Keratinocyte (primary cell): Measurements from ENCODE around the gene HAPLN1. TPM values are rescaled to one million over a fixed set of nuclear protein-coding genes. Genes with fewer than 3 reads are reported as not detected.

Experiments used
- DNase-seq: peaks from one replicate; pipeline ENCODE4 v3.0.0-alpha.2; 2011; ENCODE audit warnings: low read depth, missing footprints, low spot score
- FAIRE-seq: peaks from 2 replicates; lab custom pipeline; 2011; peaks lifted over from hg19 to GRCh38; lab: Jason Lieb, UNC
- H2AFZ ChIP-seq: 2 replicates; pipeline ENCODE4 v1.6.0; 2012; ENCODE audit warnings: low read length, control low read depth, inconsistent platforms; ENCODE audit not compliant: control insufficient read depth
- H3K27ac ChIP-seq: 2 replicates; pipeline ENCODE4 v1.5.1; 2011; ENCODE audit warnings: low read length; ENCODE audit not compliant: control insufficient read depth, insufficient read depth
- H3K27me3 ChIP-seq: 3 replicates; pipeline ENCODE4 v1.6.0; 2011; ENCODE audit warnings: low read length; ENCODE audit not compliant: control insufficient read depth, insufficient read depth; ENCODE audit errors: extremely low read depth
- H3K36me3 ChIP-seq, 2 experiments: 2 replicates in 1 of 2; 3 replicates in 1 of 2; pipeline ENCODE4 v1.5.1; 2011; ENCODE audit warnings: low read length in 2 of 2, mild to moderate bottlenecking in 1 of 2; ENCODE audit not compliant: control insufficient read depth in 2 of 2, insufficient read depth in 2 of 2; ENCODE audit errors: extremely low read depth in 1 of 2
- H3K4me1 ChIP-seq: 3 replicates; pipeline ENCODE4 v1.5.1; 2011; ENCODE audit warnings: low read length; ENCODE audit not compliant: control insufficient read depth, insufficient read depth; ENCODE audit errors: extremely low read depth
- H3K4me2 ChIP-seq: 3 replicates; pipeline ENCODE4 v1.6.0; 2011; ENCODE audit warnings: low read depth, low read length; ENCODE audit not compliant: control insufficient read depth, insufficient read depth; ENCODE audit errors: extremely low read depth
- H3K4me3 ChIP-seq, 3 experiments: fragments of 200-600 bp in 1 of 3; sonication (generic) in 1 of 3; 2 replicates in 2 of 3; 3 replicates in 1 of 3; pipeline ENCODE4 v1.5.1; 2011 to 2016; ENCODE audit warnings: low read length in 3 of 3, mild to moderate bottlenecking in 3 of 3, control low read depth in 2 of 3, inconsistent platforms in 1 of 3, low read depth in 1 of 3, mixed read lengths in 1 of 3, mixed run types in 1 of 3, moderate library complexity in 1 of 3; ENCODE audit not compliant: control insufficient read depth in 2 of 3, insufficient read depth in 2 of 3; ENCODE audit errors: extremely low read depth in 1 of 3
- H3K79me2 ChIP-seq: 2 replicates; pipeline ENCODE4 v1.6.0; 2012; ENCODE audit warnings: low read length; ENCODE audit not compliant: control insufficient read depth, insufficient read depth
- H3K9ac ChIP-seq: 3 replicates; pipeline ENCODE4 v1.6.0; 2011; ENCODE audit warnings: low read length; ENCODE audit not compliant: control insufficient read depth, insufficient read depth; ENCODE audit errors: extremely low read depth
- H3K9me1 ChIP-seq: 3 replicates; pipeline ENCODE4 v1.6.0; 2011; ENCODE audit warnings: low read length; ENCODE audit not compliant: control insufficient read depth, insufficient read depth; ENCODE audit errors: extremely low read depth
- H3K9me3 ChIP-seq: 2 replicates; pipeline ENCODE4 v1.5.1; 2012; ENCODE audit warnings: low read depth, low read length; ENCODE audit not compliant: control insufficient read depth
- H4K20me1 ChIP-seq: 3 replicates; pipeline ENCODE4 v1.6.0; 2011; ENCODE audit warnings: low read length; ENCODE audit not compliant: control insufficient read depth, insufficient read depth; ENCODE audit errors: extremely low read depth
- EZH2 ChIP-seq: IDR thresholded peaks from one replicate; pipeline ENCODE4 v1.6.1; 2012; ENCODE audit warnings: inconsistent platforms, mild to moderate bottlenecking, low read length, moderate library complexity
- dilution Hi-C: fragments of 300-500 bp; cut with MboI; formaldehyde crosslinking; loops from one replicate; pipeline ENCODE4 v1.7.0; 2020; ENCODE audit warnings: low sequenced_read_pairs; ENCODE audit not compliant: extremely low pct_ligation_motif_present
- polyA plus RNA-seq, 5 experiments: library from polyadenylated mRNA; depleted of rRNA in 3 of 5; stranded (reverse) in 3 of 5; stranded (forward) in 1 of 5; unstranded in 1 of 5; fragments of >200 nt; gene quantifications; 1 replicate in 1 of 5; 2 replicates in 3 of 5; 3 replicates in 1 of 5; pipeline versions ENCODE4 v1.2.1 to v1.2.3, GENCODE V29; 2011 to 2012; ENCODE audit warnings: missing spikeins in 2 of 5, low read depth in 1 of 5, low replicate concordance in 1 of 5
- TF ChIP-seq, protein P1 (sequence below), 3 experiments: IDR thresholded peaks in 1 of 3; conservative IDR thresholded peaks in 1 of 3; optimal IDR thresholded peaks in 1 of 3; 2 replicates in 2 of 3; 3 replicates in 1 of 3; pipeline versions ENCODE3 to v1.5.1; 2011; ENCODE audit warnings: low read length in 3 of 3, mild to moderate bottlenecking in 3 of 3, moderate library complexity in 2 of 3, control low read depth in 1 of 3, inconsistent platforms in 1 of 3; ENCODE audit not compliant: insufficient read depth in 2 of 3; ENCODE audit errors: extremely low read depth in 1 of 3

HAPLN1 gene
- polyA plus RNA-seq, 1 donor (not counting 4 experiments of a cell fraction or from before 2014, with no cell fraction given), result not detected

DNA sequence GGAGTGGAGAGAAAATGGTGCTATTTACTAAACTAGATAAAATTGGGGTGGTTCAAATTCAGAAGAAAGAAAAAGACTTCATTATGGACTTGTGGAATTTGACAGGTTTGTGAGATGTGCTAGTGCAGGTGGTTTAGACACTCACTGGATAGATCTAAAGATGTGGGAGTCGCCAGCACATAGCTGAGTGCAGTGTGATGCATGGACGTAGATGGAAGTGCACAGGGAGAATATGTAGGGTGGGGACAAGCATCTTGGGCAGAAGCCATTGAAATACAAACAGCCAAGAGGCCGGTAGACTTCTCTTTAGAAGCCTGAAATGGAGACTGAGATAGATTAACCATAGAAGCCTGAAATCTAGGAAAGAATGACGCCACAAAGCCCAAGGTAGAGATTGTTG lies 10.7 kb downstream of the HAPLN1 start:
- TF ChIP-seq, protein P1, sequence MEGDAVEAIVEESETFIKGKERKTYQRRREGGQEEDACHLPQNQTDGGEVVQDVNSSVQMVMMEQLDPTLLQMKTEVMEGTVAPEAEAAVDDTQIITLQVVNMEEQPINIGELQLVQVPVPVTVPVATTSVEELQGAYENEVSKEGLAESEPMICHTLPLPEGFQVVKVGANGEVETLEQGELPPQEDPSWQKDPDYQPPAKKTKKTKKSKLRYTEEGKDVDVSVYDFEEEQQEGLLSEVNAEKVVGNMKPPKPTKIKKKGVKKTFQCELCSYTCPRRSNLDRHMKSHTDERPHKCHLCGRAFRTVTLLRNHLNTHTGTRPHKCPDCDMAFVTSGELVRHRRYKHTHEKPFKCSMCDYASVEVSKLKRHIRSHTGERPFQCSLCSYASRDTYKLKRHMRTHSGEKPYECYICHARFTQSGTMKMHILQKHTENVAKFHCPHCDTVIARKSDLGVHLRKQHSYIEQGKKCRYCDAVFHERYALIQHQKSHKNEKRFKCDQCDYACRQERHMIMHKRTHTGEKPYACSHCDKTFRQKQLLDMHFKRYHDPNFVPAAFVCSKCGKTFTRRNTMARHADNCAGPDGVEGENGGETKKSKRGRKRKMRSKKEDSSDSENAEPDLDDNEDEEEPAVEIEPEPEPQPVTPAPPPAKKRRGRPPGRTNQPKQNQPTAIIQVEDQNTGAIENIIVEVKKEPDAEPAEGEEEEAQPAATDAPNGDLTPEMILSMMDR (optimal IDR thresholded peaks at IDR 0.05 in 1 of 3, IDR thresholded peaks at IDR 0.05 in 1 of 3, conservative IDR thresholded peaks at IDR 0.05 in 1 of 3; ENCODE audit: extremely low read depth in 1 of 3, insufficient read depth in 2 of 3, low read length in 3 of 3), result no peak
- dilution Hi-C loops, result no loop called here
- H4K20me1 ChIP-seq, result no peaks in the 10 kb centered on the region
- no peaks in the 10 kb centered on the region for H3K36me3 ChIP-seq
- H3K27me3 ChIP-seq, result peaks cover 6% of the 10 kb centered on the region
- no peaks in the 10 kb centered on the region for H3K79me2 ChIP-seq
- no peaks in the 10 kb centered on the region for H3K4me1 ChIP-seq
- H3K4me3 ChIP-seq, result no peak overlapping the region
- DNase-seq (no peak), FAIRE-seq (no peak)
- H3K9me3 ChIP-seq, result no peaks in the 10 kb centered on the region
- H3K9me1 ChIP-seq, result no peaks in the 10 kb centered on the region
- no peak overlapping the region for H3K9ac ChIP-seq
- no peak overlapping the region for H3K27ac ChIP-seq
- H2AFZ ChIP-seq, result no peak overlapping the region
- H3K4me2 ChIP-seq, result no peak overlapping the region

DNA sequence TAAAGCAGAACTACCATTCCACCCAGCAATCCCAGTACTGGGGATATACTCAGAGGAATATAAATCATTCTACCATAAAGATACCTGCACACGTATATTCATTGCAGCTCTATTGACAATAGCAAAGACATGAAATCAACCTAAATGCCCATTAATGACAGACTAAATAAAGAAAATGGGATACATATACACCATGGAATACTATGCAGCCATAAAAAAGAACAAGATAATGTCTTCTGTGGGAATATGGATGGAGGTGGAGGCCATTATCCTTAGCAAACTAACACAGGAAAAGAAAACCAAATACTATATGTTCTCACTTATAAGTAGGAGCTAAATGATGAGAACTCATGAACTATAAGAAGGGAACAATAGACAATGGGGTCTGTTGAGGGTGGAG lies 12.5 kb downstream of the HAPLN1 start:
- no peak overlapping the region for H3K4me2 ChIP-seq

More for the DNA sequence above, 12.5 kb downstream of the HAPLN1 start:
- H3K36me3 ChIP-seq, result no peaks in the 10 kb centered on the region
- H3K4me3 ChIP-seq, result no peak overlapping the region
- FAIRE-seq (no peak), DNase-seq (no peak)
- H3K27ac ChIP-seq, result no peak overlapping the region
- no peaks in the 10 kb centered on the region for H3K79me2 ChIP-seq
- H3K9me1 ChIP-seq, result no peaks in the 10 kb centered on the region
- H4K20me1 ChIP-seq, result no peaks in the 10 kb centered on the region
- H3K4me1 ChIP-seq, result no peaks in the 10 kb centered on the region
- no peak overlapping the region for H3K9ac ChIP-seq
- dilution Hi-C loops, result no loop called here
- H2AFZ ChIP-seq, result no peak overlapping the region
- H3K9me3 ChIP-seq, result no peaks in the 10 kb centered on the region
- H3K27me3 ChIP-seq, result no peaks in the 10 kb centered on the region
- TF ChIP-seq, protein P1 (optimal IDR thresholded peaks at IDR 0.05 in 1 of 3, IDR thresholded peaks at IDR 0.05 in 1 of 3, conservative IDR thresholded peaks at IDR 0.05 in 1 of 3; ENCODE audit: extremely low read depth in 1 of 3, insufficient read depth in 2 of 3, low read length in 3 of 3), result no peak
- TF ChIP-seq EZH2, result no peak
